ENCODE results near the gene NFKB2. TPM values are rescaled to one million over a fixed set of nuclear protein-coding genes. Genes with fewer than 3 reads are reported as not detected.

NFKB2 gene
- total and polyA plus RNA-seq, 2 donors (not counting 1 experiment from before 2014, with no cell fraction given) = 255 to 398 TPM

- H3K27ac Mint-ChIP-seq = no peak overlapping the region
- no peak overlapping the region for H3K4me3 ChIP-seq (ENCODE audit: control extremely low read depth in 1 of 5, extremely low read depth in 1 of 5, insufficient read depth in 1 of 5, low read depth in 2 of 5, low read length in 4 of 5)
- H3K36me3 ChIP-seq (replicated peaks in 1 of 2; ENCODE audit: control extremely low read depth in 1 of 2, control insufficient read depth in 1 of 2, extremely low read depth in 1 of 2, insufficient read depth in 2 of 2, low read length in 1 of 2) = no peaks in the 10 kb centered on the region
- no peak overlapping the region for H3K4me2 ChIP-seq (replicated peaks; ENCODE audit: low read depth, low read length, poor library complexity, severe bottlenecking)
- intact Hi-C loops (cut with micrococcal nuclease) = no loop called here
- H2AFZ ChIP-seq (ENCODE audit: insufficient read depth, low read depth, low read length, poor library complexity, severe bottlenecking) = no peak overlapping the region
- peaks cover 36% of the 10 kb centered on the region for H3K4me1 Mint-ChIP-seq
- no peaks in the 10 kb centered on the region for H3K9me3 Mint-ChIP-seq (ENCODE audit: insufficient read depth)
- no peaks in the 10 kb centered on the region for H3K79me2 ChIP-seq (ENCODE audit: control insufficient read depth, insufficient read depth, low read length)
- peaks cover 0 to 75% (median 40%) of the 10 kb centered on the region in 4 experiments for H3K27me3 ChIP-seq (replicated peaks in 1 of 4; ENCODE audit: control extremely low read depth in 1 of 4, control insufficient read depth in 3 of 4, insufficient read depth in 4 of 4, low read length in 3 of 4)
- H3K9me3 ChIP-seq (ENCODE audit: control extremely low read depth in 1 of 3, control insufficient read depth in 2 of 3, insufficient read depth in 1 of 3, low read length in 2 of 3) = peaks cover 0 to 14% (median 0%) of the 10 kb centered on the region in 3 donors
- 93% methylated on average over 6 of the region's 9 CpGs for WGBS (ENCODE audit: insufficient coverage)
- TF ChIP-seq CTCF (IDR thresholded peaks at IDR 0.05) (no peak), EZH2 (IDR thresholded peaks at IDR 0.05; ENCODE audit: borderline replicate concordance, insufficient read depth, low read depth, low read length, poor library complexity, severe bottlenecking) (no peak)
- no peak overlapping the region for H3K9ac ChIP-seq (ENCODE audit: low read length)
- peaks cover 6% of the 10 kb centered on the region for H4K20me1 ChIP-seq (ENCODE audit: control insufficient read depth, insufficient read depth, low read length, poor library complexity, severe bottlenecking)
- ATAC-seq (ENCODE audit: low read depth) = no peak
- H3K27ac ChIP-seq (ENCODE audit: low read length in 2 of 2) = no peak overlapping the region
- CTCF ChIA-PET = no interaction called here
- no peak for DNase-seq
- POLR2A ChIA-PET = no interaction called here
- no peak overlapping the region for H3K4me3 Mint-ChIP-seq
- peaks cover 51% of the 10 kb centered on the region for H3K27me3 Mint-ChIP-seq
- peaks cover 24% of the 10 kb centered on the region in 2 donors for H3K4me1 ChIP-seq (ENCODE audit: control insufficient read depth in 2 of 2, insufficient read depth in 2 of 2, low read length in 2 of 2)
Measured at GRCh38 chr10:102416283-102416682, 20.8 kb downstream of the NFKB2 start.

GRCh38 chr10:102416695-102417094 is 21.2 kb downstream of the NFKB2 start:
- H3K4me3 Mint-ChIP-seq = no peak overlapping the region
- TF ChIP-seq EZH2 (IDR thresholded peaks at IDR 0.05; ENCODE audit: borderline replicate concordance, insufficient read depth, low read depth, low read length, poor library complexity, severe bottlenecking) = no peak
- no peak for TF ChIP-seq CTCF (IDR thresholded peaks at IDR 0.05)
- H3K79me2 ChIP-seq (ENCODE audit: control insufficient read depth, insufficient read depth, low read length) = no peaks in the 10 kb centered on the region
- DNase-seq (peak; percentile 15), ATAC-seq (ENCODE audit: low read depth) (no peak)
- no peak overlapping the region for H3K9ac ChIP-seq (ENCODE audit: low read length)
- H3K4me1 Mint-ChIP-seq = peaks cover 33% of the 10 kb centered on the region
- H3K27me3 ChIP-seq (replicated peaks in 1 of 4; ENCODE audit: control extremely low read depth in 1 of 4, control insufficient read depth in 3 of 4, insufficient read depth in 4 of 4, low read length in 3 of 4) = peaks cover 0 to 70% (median 36%) of the 10 kb centered on the region in 4 experiments
- ChIA-PET POLR2A (no interaction called here), CTCF (no interaction called here)
- H3K27ac ChIP-seq (ENCODE audit: low read length in 2 of 2) = no peak overlapping the region
- no peak overlapping the region for H3K27ac Mint-ChIP-seq
- peaks cover 47% of the 10 kb centered on the region for H3K27me3 Mint-ChIP-seq
- intact Hi-C loops (cut with micrococcal nuclease) = no loop called here
- H3K9me3 Mint-ChIP-seq (ENCODE audit: insufficient read depth) = no peaks in the 10 kb centered on the region
- H3K4me2 ChIP-seq (replicated peaks; ENCODE audit: low read depth, low read length, poor library complexity, severe bottlenecking) = no peak overlapping the region
- H3K4me3 ChIP-seq (ENCODE audit: control extremely low read depth in 1 of 5, extremely low read depth in 1 of 5, insufficient read depth in 1 of 5, low read depth in 2 of 5, low read length in 4 of 5) = no peak overlapping the region
- H3K36me3 ChIP-seq (replicated peaks in 1 of 2; ENCODE audit: control extremely low read depth in 1 of 2, control insufficient read depth in 1 of 2, extremely low read depth in 1 of 2, insufficient read depth in 2 of 2, low read length in 1 of 2) = no peaks in the 10 kb centered on the region
- H4K20me1 ChIP-seq (ENCODE audit: control insufficient read depth, insufficient read depth, low read length, poor library complexity, severe bottlenecking) = peaks cover 6% of the 10 kb centered on the region
- peaks cover 0 to 14% (median 0%) of the 10 kb centered on the region in 3 donors for H3K9me3 ChIP-seq (ENCODE audit: control extremely low read depth in 1 of 3, control insufficient read depth in 2 of 3, insufficient read depth in 1 of 3, low read length in 2 of 3)
- WGBS (ENCODE audit: insufficient coverage) = 90% methylated on average over 20 of the region's 20 CpGs
- peaks cover 24 to 25% of the 10 kb centered on the region in 2 donors for H3K4me1 ChIP-seq (ENCODE audit: control insufficient read depth in 2 of 2, insufficient read depth in 2 of 2, low read length in 2 of 2)
- H2AFZ ChIP-seq (ENCODE audit: insufficient read depth, low read depth, low read length, poor library complexity, severe bottlenecking) = no peak overlapping the region
